ENCODE measurements around the gene ZFYVE27.

- no peak for TF ChIP-seq CTCF (IDR thresholded peaks at IDR 0.05)
- TF ChIP-seq POLR2AphosphoS5 (IDR thresholded peaks at IDR 0.05): no peak
- no peak for TF ChIP-seq POLR2A (IDR thresholded peaks at IDR 0.05)
Measured at GRCh38 chr10:97734021-97734420, 2.9 kb upstream of the ZFYVE27 start.
